ENCODE measurements around the gene AGMAT.

AGMAT gene

GRCh38 chr1:15550573-15550972, 34.3 kb downstream of the AGMAT start:
- H3K9me3 ChIP-seq (ENCODE audit: low read length), result no peaks in the 10 kb centered on the region
- H3K27me3 ChIP-seq (ENCODE audit: control insufficient read depth in 1 of 2, insufficient read depth in 2 of 2, low read length in 2 of 2), result no peaks in the 10 kb centered on the region
- no peak overlapping the region for H3K4me3 ChIP-seq (ENCODE audit: low read depth in 1 of 2, low read length in 2 of 2)
- no peaks in the 10 kb centered on the region for H3K4me1 ChIP-seq (ENCODE audit: insufficient read depth, low read length)
- H3K27ac ChIP-seq (ENCODE audit: low read depth, low read length), result no peak overlapping the region
- H3K9ac ChIP-seq (ENCODE audit: low read length), result no peak overlapping the region
- H3K36me3 ChIP-seq (ENCODE audit: insufficient read depth, low read length), result peaks cover 14% of the 10 kb centered on the region

- no peaks in the 10 kb centered on the region for H3K9me3 ChIP-seq (ENCODE audit: low read length)
- no peak overlapping the region for H3K9ac ChIP-seq (ENCODE audit: low read length)
- no peak overlapping the region for H3K4me3 ChIP-seq (ENCODE audit: low read depth in 1 of 2, low read length in 2 of 2)
- H3K27me3 ChIP-seq (ENCODE audit: control insufficient read depth in 1 of 2, insufficient read depth in 2 of 2, low read length in 2 of 2), result no peaks in the 10 kb centered on the region
- no peak overlapping the region for H3K27ac ChIP-seq (ENCODE audit: low read depth, low read length)
- no peaks in the 10 kb centered on the region for H3K4me1 ChIP-seq (ENCODE audit: insufficient read depth, low read length)
- H3K36me3 ChIP-seq (ENCODE audit: insufficient read depth, low read length), result peaks cover 44% of the 10 kb centered on the region
These were observed 38.2 kb downstream of the AGMAT start for GRCh38 chr1:15546641-15547040.

- Histone ChIP-seq H3K9me3 (ENCODE audit: low read length) (no peaks in the 10 kb centered on the region), H3K9ac (ENCODE audit: low read length) (no peak overlapping the region), H3K4me1 (ENCODE audit: insufficient read depth, low read length) (no peaks in the 10 kb centered on the region), H3K27ac (ENCODE audit: low read depth, low read length) (no peak overlapping the region), H3K36me3 (ENCODE audit: insufficient read depth, low read length) (peaks cover 60% of the 10 kb centered on the region), H3K4me3 (ENCODE audit: low read depth in 1 of 2, low read length in 2 of 2) (no peak overlapping the region), H3K27me3 (ENCODE audit: control insufficient read depth in 1 of 2, insufficient read depth in 2 of 2, low read length in 2 of 2) (no peaks in the 10 kb centered on the region)
These were observed 41.0 kb downstream of the AGMAT start for GRCh38 chr1:15543589-15544568.

GRCh38 chr1:15543251-15543588, 41.6 kb downstream of the AGMAT start:
- H3K9ac ChIP-seq (ENCODE audit: low read length), result no peak overlapping the region
- no peaks in the 10 kb centered on the region for H3K9me3 ChIP-seq (ENCODE audit: low read length)
- no peak overlapping the region for H3K4me3 ChIP-seq (ENCODE audit: low read depth in 1 of 2, low read length in 2 of 2)
- no peaks in the 10 kb centered on the region for H3K27me3 ChIP-seq (ENCODE audit: control insufficient read depth in 1 of 2, insufficient read depth in 2 of 2, low read length in 2 of 2)
- H3K4me1 ChIP-seq (ENCODE audit: insufficient read depth, low read length), result no peaks in the 10 kb centered on the region
- peaks cover 64% of the 10 kb centered on the region for H3K36me3 ChIP-seq (ENCODE audit: insufficient read depth, low read length)
- H3K27ac ChIP-seq (ENCODE audit: low read depth, low read length), result no peak overlapping the region

GRCh38 chr1:15542388-15543250, 42.2 kb downstream of the AGMAT start:
- Histone ChIP-seq H3K36me3 (ENCODE audit: insufficient read depth, low read length) (peaks cover 64% of the 10 kb centered on the region), H3K4me1 (ENCODE audit: insufficient read depth, low read length) (no peaks in the 10 kb centered on the region), H3K9me3 (ENCODE audit: low read length) (no peaks in the 10 kb centered on the region), H3K4me3 (ENCODE audit: low read depth in 1 of 2, low read length in 2 of 2) (no peak overlapping the region), H3K27me3 (ENCODE audit: control insufficient read depth in 1 of 2, insufficient read depth in 2 of 2, low read length in 2 of 2) (no peaks in the 10 kb centered on the region), H3K9ac (ENCODE audit: low read length) (no peak overlapping the region), H3K27ac (ENCODE audit: low read depth, low read length) (no peak overlapping the region)

- H3K36me3 ChIP-seq (ENCODE audit: insufficient read depth, low read length), result peaks cover 71% of the 10 kb centered on the region
- no peak overlapping the region for H3K4me3 ChIP-seq (ENCODE audit: low read depth in 1 of 2, low read length in 2 of 2)
These were observed 43.5 kb downstream of the AGMAT start for GRCh38 chr1:15541231-15541792.

GRCh38 chr1:15540186-15540585, 44.7 kb downstream of the AGMAT start:
- Histone ChIP-seq H3K4me3 (ENCODE audit: low read depth in 1 of 2, low read length in 2 of 2) (no peak overlapping the region), H3K27ac (ENCODE audit: low read depth, low read length) (no peak overlapping the region), H3K4me1 (ENCODE audit: insufficient read depth, low read length) (no peaks in the 10 kb centered on the region), H3K27me3 (ENCODE audit: control insufficient read depth in 1 of 2, insufficient read depth in 2 of 2, low read length in 2 of 2) (no peaks in the 10 kb centered on the region), H3K9ac (ENCODE audit: low read length) (no peak overlapping the region), H3K9me3 (ENCODE audit: low read length) (no peaks in the 10 kb centered on the region), H3K36me3 (ENCODE audit: insufficient read depth, low read length) (peaks cover 68% of the 10 kb centered on the region)

More at GRCh38 chr1:15541231-15541792, 43.5 kb downstream of the AGMAT start:
- no peaks in the 10 kb centered on the region for H3K4me1 ChIP-seq (ENCODE audit: insufficient read depth, low read length)
- no peak overlapping the region for H3K27ac ChIP-seq (ENCODE audit: low read depth, low read length)
- no peaks in the 10 kb centered on the region for H3K9me3 ChIP-seq (ENCODE audit: low read length)
- H3K27me3 ChIP-seq (ENCODE audit: control insufficient read depth in 1 of 2, insufficient read depth in 2 of 2, low read length in 2 of 2), result no peaks in the 10 kb centered on the region
- no peak overlapping the region for H3K9ac ChIP-seq (ENCODE audit: low read length)

GRCh38 chr1:15538771-15539170, 46.1 kb downstream of the AGMAT start:
- H3K4me1 ChIP-seq (ENCODE audit: insufficient read depth, low read length), result no peaks in the 10 kb centered on the region
- no peak overlapping the region for H3K27ac ChIP-seq (ENCODE audit: low read depth, low read length)
- H3K9me3 ChIP-seq (ENCODE audit: low read length), result no peaks in the 10 kb centered on the region
- H3K27me3 ChIP-seq (ENCODE audit: control insufficient read depth in 1 of 2, insufficient read depth in 2 of 2, low read length in 2 of 2), result no peaks in the 10 kb centered on the region
- H3K36me3 ChIP-seq (ENCODE audit: insufficient read depth, low read length), result peaks cover 58% of the 10 kb centered on the region
- H3K4me3 ChIP-seq (ENCODE audit: low read depth in 1 of 2, low read length in 2 of 2), result no peak overlapping the region
- H3K9ac ChIP-seq (ENCODE audit: low read length), result no peak overlapping the region

GRCh38 chr1:15531682-15532081, 53.2 kb downstream of the AGMAT start:
- no peak overlapping the region for H3K9ac ChIP-seq (ENCODE audit: low read length)
- peaks cover 5% of the 10 kb centered on the region for H3K36me3 ChIP-seq (ENCODE audit: insufficient read depth, low read length)

GRCh38 chr1:15531003-15531402, 53.8 kb downstream of the AGMAT start:
- Histone ChIP-seq H3K27ac (ENCODE audit: low read depth, low read length) (no peak overlapping the region), H3K4me3 (ENCODE audit: low read depth in 1 of 2, low read length in 2 of 2) (no peak overlapping the region), H3K9ac (ENCODE audit: low read length) (no peak overlapping the region), H3K27me3 (ENCODE audit: control insufficient read depth in 1 of 2, insufficient read depth in 2 of 2, low read length in 2 of 2) (no peaks in the 10 kb centered on the region), H3K9me3 (ENCODE audit: low read length) (no peaks in the 10 kb centered on the region), H3K36me3 (ENCODE audit: insufficient read depth, low read length) (no peaks in the 10 kb centered on the region), H3K4me1 (ENCODE audit: insufficient read depth, low read length) (peaks cover 13% of the 10 kb centered on the region)

More at GRCh38 chr1:15531682-15532081, 53.2 kb downstream of the AGMAT start:
- no peak overlapping the region for H3K4me3 ChIP-seq (ENCODE audit: low read depth in 1 of 2, low read length in 2 of 2)
- H3K9me3 ChIP-seq (ENCODE audit: low read length), result no peaks in the 10 kb centered on the region
- peaks cover 9% of the 10 kb centered on the region for H3K4me1 ChIP-seq (ENCODE audit: insufficient read depth, low read length)
- no peak overlapping the region for H3K27ac ChIP-seq (ENCODE audit: low read depth, low read length)
- no peaks in the 10 kb centered on the region for H3K27me3 ChIP-seq (ENCODE audit: control insufficient read depth in 1 of 2, insufficient read depth in 2 of 2, low read length in 2 of 2)

All from muscle layer of colon (tissue), 2 donors.